Measurements from ENCODE around the gene DAP.

DAP gene

DNA sequence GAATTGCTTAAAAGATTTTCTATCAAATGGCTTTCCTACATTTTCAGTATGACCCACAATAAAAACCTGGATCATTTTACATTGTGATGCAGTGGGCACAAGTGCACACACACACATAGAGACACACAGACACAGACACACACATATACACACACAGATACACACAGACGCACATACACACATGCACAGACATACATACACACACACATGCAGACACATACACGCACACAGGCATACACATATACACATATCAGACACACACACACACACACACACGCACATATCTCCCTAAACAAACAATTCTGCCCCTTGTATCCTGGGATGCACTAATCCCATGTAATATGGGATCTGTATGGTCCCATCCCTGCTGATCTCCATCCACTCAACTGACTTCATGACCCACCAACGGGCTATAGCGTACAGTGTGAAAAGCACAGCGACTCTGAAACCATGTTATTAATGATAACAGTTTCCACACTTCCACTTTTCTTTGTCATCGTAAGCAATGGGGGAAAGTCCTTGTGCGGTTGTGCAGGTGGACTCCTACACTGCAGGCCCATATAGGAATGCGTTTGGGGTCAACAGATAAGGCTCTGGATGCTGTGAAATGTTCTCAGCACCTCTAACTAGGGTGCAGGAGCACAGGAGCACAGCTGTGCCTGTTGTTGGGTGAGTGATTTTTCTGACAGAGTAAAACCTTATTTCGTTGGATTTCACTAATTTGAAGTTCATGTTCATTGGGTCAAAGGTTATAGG, 52.7 kb downstream of the DAP start:
- DNase-seq: no peak

DNA sequence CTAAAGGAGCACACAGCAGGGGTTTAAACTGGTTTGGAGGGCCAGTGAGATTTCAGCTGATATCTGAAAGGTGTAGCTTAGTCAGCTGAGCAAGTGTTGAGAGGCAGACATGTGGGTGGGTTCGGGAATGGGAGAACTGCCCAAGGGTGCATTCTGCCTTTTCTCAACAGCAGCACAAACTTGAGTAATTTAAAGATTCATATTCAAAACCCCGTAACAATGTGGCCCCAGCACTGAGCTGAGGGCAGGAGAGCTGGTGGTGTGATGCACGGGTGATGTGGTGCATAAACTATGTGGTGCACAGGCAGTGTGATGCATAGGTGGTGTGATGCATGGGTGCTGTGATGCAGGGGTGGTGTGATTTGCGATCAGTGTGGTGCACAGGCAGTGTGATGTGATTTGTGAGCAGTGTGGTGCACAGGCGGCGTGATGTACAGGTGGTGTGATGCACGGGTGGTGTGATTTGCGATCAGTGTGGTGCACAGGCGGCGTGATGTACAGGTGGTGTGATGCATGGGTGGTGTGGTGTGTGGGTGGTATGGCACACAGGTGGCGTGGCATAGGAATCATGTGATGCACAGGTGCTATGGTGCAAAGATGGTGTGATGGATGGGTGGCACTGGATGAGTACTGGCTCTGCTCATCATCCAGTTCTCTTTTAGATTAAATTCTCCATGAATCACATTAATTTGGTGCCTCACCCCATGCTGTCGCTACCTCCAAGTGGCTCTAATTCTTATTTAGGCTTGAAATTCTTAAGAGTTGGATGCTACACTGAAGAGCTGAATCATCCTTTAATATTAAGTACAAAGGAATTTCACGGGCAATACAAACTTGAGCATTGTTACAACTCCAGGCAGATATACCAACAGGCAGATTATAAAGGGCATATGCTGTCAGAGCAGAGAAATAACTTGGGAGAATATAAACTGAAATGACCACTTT, 53.6 kb downstream of the DAP start:
- no peak for DNase-seq

GRCh38 chr5:10706326-10706725, 54.7 kb downstream of the DAP start:
- DNase-seq: no peak

DNA sequence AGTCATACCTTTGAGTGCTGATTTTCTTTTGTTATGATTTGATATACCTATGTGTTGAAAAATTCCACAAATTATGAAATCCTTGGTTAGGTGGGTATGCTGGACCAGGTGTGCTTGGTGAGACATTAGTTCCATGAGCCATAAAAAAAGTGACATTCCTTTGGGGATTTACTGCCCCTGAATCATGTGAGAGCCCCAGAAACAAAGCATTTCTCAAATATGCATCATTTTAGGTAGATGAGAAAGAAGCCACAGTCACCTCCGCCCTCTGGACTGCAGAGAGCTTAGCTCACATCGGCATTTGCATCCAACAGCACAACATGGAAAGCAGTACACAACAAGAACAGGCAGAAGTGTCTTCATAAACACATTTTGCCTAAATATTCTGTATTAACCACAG, 55.3 kb downstream of the DAP start:
- no peak for DNase-seq

GRCh38 chr5:10704949-10705621, 55.9 kb downstream of the DAP start:
- DNase-seq: no peak

DNA sequence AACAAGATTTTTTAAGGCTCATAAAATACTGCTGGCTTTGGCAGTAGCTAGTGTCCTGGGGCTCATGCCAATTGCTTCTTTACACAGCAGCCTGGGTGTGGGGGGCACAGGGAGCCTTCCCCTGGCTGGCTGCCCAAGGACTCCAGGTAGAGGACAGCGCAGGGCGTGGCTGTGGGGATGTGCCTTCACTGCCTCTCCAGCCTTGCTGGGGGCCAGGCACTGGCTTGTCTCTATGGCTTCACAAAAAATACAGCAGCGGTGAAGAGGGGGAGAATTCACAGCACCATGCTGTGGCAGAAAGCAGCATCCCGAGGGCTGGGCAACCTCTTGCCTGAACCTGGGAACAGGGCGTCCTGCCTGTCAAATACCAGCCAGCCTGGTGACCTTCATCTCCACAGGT, 57.4 kb downstream of the DAP start:
- peak; percentile 54 for DNase-seq

- no peak for DNase-seq
Measured at GRCh38 chr5:10702911-10703491, 58.0 kb downstream of the DAP start.

- no peak for DNase-seq
Measured at GRCh38 chr5:10702040-10702629, 58.9 kb downstream of the DAP start.

DNA sequence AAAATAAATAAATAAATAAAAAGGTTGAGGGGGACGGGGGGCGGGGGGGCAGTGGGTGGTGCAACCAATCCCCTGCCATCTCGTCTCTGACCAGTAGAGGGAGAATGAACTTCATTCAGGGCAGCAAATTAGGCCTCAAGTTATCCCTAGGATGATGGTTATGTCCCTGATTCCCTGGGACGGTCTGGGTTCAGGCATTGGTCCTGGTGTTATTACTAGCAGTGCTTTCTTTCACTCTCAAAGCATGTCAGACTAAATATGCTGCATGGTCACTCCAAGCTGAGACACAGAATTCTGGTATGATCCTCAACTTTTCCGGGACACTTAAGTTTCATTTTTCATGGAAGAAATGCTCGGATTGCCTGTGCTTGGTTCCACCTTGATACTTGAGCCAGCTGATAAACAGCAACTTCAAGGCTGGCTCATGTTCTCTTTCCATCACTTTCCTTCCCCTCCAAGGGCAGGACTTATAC, 59.4 kb downstream of the DAP start:
- DNase-seq: no peak

- no peak for DNase-seq
Measured at GRCh38 chr5:10700516-10700915, 60.5 kb downstream of the DAP start.

DNA sequence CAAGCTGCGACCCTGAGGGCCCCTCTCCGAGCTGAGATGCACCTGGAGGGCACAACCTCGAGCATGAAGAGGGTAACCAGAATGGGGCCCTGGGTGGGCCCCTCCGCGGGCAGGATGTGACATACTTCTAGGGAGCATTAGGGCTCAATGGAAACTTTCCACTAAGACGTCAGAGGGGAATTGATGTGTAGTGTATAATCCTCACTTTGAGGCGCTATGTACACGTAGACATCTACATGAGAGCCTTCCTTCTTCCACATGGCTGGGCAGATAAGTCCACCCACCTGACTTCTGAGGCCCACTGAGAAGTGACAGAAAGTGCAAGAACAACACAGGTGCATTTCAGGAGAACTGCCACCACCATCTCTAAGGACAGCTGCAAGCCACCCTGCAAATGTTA, 61.0 kb downstream of the DAP start:
- no peak for DNase-seq

GRCh38 chr5:10699281-10699874, 61.7 kb downstream of the DAP start:
- no peak for DNase-seq

DNA sequence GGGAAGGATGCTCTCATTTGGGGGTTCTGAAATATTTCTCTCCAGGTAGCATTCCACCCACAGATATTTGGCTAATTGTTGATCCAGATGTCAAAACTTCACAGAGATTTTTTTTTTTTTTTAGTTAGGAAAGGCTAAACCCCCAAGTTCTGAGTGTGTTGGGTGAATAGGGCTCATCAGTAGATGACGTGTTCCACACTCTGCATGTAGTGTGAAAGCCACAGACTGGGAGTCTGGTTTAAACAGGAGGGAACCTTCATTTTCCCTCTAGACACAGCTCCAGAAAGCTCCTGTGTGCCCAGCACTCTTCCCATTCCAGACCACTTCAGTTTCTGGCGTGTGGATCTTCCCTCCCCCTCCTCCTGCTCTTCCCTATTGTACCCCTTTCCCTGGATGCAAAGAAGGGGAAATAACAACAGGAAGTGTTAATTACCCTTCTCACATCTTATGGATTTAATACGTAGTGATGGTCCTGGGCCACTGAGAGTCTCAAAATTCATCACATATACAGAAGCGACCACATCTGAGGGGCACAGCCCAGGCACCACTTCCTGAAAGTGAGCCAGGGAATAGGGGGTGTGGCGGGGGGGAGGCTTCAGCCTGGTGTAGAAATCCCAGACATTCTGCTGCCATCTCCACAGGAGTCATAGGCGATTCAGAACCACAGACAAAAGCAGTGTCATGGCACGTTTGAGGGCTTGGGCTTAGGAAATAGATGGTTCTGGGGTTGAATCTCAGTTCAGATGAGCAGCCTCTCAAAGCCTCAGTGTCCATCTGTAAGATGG, 65.1 kb downstream of the DAP start:
- DNase-seq: no peak

DNA sequence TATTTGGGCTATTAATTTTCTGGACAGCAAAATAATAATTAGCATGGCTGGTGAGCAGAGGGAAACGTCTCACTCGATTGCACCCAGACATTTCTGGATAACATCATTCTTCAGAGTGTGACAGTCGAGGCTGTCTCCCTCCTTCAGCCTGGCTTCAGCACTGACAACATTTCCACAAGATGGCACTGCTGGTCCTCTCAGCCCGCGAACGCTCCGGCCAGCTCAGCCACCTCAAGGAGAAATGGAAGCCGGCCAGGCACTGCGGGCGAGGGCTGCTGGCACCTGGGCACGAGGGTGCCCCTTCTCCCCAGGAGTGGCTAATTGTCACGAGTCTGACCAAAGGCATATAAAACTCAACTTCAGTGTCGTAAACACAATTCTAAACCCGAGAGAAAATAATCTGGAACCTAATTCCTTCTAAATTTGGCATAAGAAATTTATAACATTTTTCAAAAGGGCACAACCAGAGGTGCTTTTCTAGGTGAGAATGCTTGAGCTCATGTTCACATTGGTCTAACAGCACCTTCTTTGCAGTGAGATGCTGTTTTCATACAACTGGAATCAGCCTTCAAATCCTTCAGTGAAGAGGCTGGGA, 65.9 kb downstream of the DAP start:
- DNase-seq: peak; percentile 72

DNA sequence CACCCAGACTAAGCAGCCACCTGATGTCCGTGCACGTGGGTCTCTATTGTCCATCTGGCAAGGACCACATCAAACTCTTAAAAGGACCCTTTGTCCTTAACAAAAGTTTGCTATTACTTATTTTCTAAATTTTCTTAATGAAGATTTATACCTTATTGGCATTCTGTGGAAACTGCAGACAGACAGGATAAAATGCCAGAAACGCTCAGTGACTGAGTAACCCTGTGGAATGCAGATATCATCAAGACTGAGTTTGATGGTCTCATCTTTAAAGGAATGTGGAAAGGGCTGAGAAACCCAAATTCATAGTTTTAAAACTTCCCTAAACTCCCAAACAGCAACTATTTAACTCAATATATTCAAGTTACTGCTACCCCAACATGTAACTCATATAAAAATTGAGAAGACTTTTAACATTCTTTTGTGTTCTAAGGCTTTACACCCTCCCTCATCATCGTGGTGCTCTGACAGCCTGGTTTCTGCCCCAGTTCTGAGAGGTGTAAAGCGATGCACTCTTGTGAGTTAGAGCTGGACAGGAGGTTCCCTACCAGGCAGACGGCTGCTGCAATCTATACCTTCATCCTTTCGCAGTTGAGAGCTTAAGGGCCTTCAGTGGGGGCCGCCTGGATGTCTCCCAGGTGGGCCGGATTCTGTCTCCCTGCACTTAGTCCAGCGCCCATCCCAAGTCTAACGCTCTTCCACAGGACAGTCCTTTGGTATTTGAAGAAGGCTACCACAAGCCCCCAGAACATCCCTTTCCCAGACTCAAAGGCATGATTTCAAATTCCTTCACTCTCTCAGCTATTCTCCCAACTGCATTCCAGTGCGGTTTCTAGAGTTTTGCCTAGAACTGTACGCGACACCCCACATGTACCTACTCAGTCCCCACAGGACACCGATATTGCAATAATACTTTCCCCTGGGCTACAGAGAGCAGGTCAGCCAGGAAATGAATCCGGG, 68.9 kb downstream of the DAP start:
- no peak for DNase-seq

DNA sequence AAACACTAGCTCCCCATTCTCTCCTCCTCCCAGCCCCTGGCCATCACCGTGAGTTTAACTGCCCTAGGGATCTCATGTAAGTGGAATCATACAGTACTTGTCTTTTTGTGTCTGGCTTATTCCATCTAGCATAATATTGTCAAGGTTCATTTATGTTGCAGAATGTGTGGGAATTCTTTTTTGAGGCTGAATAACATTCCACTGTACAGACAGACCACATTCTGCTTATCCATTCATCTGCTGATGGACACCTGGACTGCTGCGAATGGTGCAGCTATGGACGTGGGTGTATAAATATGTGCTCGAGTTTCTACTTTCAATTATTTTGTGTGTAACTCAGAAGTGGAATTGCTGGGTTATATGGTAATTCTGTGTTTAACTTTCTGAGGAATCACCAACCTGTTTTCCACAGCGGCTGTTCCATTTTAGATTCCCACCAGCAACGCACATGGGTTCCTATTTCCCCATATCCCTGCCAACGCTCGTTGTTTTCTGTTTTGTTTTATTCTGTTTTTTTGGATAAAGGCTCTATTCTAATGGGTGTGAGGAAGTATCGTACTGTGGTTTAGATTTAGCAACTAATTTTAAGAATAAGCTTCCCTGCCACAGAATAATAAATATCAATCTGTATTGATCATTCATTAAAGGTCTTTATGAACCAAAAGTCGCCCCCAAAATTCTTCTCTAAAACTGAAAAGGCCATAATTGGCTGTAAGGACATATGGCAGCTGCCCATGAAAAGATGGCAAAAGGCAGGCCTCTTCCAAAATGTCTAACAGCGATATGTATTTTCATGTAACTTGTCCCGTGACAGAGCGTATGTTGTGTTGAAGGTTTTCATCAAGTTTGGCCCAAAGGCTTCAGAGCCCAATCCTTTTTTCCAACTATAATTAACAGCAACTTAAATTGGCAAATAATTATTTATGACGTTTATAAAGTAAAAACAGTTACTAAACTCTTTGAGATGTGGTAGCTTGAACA, 70.3 kb downstream of the DAP start:
- no peak for DNase-seq

DNA sequence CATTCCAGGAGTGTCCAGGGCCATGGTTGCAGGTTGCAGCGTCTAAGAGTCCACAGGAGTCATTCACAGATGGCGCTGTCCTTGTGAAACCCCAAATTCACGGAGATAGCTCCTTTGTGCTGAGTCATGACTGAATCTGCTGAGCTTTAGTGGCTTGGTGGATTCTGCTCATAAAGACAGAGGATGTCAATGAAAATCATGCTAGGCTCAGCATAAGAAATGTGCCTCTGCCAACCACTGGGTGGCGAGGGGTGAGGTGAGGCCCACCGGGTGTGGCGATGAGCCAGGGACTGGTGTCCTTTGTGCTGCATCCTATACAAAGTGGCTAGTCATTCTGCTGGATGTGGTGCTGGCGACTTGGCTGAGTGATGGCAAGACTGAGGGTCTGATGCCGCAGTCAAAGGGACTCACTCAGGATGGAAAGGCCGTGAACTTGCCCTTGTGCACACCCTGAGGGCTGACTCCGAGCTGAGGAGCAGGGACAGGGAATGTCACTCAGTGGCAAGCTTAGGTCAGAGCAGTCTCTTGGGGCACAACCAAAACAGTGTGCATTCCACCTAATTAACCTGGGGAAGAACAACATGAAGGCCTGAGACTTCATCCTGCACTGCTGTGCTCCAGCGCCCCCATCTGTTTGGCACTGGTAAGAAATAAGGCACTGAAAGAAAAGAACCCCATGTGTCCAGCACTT, 71.5 kb downstream of the DAP start:
- DNase-seq: no peak

GRCh38 chr5:10688651-10689171, 72.3 kb downstream of the DAP start:
- no peak for DNase-seq
